H9 (cell line): ENCODE results near the gene TMEM135. TPM values are rescaled to one million over a fixed set of nuclear protein-coding genes. Genes with fewer than 3 reads are reported as not detected.

Experiments
- DNase-seq: peaks from one replicate; pipeline ENCODE4 v3.0.0-alpha.2; 2017
- H2AFZ ChIP-seq: one replicate; pipeline ENCODE4 v1.6.1; 2013; ENCODE audit warnings: mild to moderate bottlenecking, low read length, control low read depth, moderate library complexity
- H2AK5ac ChIP-seq: 2 replicates; pipeline ENCODE4 v1.6.1; 2013; ENCODE audit warnings: low read length, control low read depth, mixed read lengths; ENCODE audit not compliant: insufficient read length
- H2BK120ac ChIP-seq: one replicate; pipeline ENCODE4 v1.6.1; 2013; ENCODE audit warnings: low read depth, mild to moderate bottlenecking, low read length, control low read depth, inconsistent platforms; ENCODE audit not compliant: poor library complexity, severe bottlenecking
- H2BK12ac ChIP-seq: 2 replicates; pipeline ENCODE4 v1.6.1; 2013; ENCODE audit warnings: low read length, control low read depth, mixed read lengths, low read depth; ENCODE audit not compliant: insufficient read length
- H2BK15ac ChIP-seq: 2 replicates; pipeline ENCODE4 v1.6.1; 2013; ENCODE audit warnings: low read depth, low read length, control low read depth
- H2BK20ac ChIP-seq: one replicate; pipeline ENCODE4 v1.6.1; 2013; ENCODE audit warnings: low read depth, mild to moderate bottlenecking, low read length, control low read depth, inconsistent platforms; ENCODE audit not compliant: poor library complexity, severe bottlenecking
- H2BK5ac ChIP-seq: 2 replicates; pipeline ENCODE4 v1.6.1; 2013; ENCODE audit warnings: low read length, control low read depth, mixed read lengths; ENCODE audit not compliant: insufficient read length
- H3K14ac ChIP-seq: 2 replicates; pipeline ENCODE4 v1.6.1; 2013; ENCODE audit warnings: low read length, control low read depth; ENCODE audit not compliant: insufficient read depth
- H3K18ac ChIP-seq: 2 replicates; pipeline ENCODE4 v1.6.1; 2013; ENCODE audit warnings: low read depth, mild to moderate bottlenecking, mixed read lengths, low read length, control low read depth; ENCODE audit not compliant: insufficient read length
- H3K23ac ChIP-seq: 2 replicates; pipeline ENCODE4 v1.6.1; 2013; ENCODE audit warnings: low read length, control low read depth, mixed read lengths, low read depth; ENCODE audit not compliant: insufficient read length
- H3K23me2 ChIP-seq: 2 replicates; pipeline ENCODE4 v1.6.1; 2013; ENCODE audit warnings: low read depth, mild to moderate bottlenecking, mixed read lengths, low read length, control low read depth; ENCODE audit not compliant: insufficient read length, poor library complexity, severe bottlenecking
- H3K27ac ChIP-seq: 2 replicates; pipeline ENCODE4 v1.5.1; 2013; ENCODE audit warnings: low read length, control low read depth, mixed read lengths, low read depth; ENCODE audit not compliant: insufficient read length
- H3K27me3 ChIP-seq: 2 replicates; pipeline ENCODE4 v1.6.1; 2013; ENCODE audit warnings: low read length, control low read depth, inconsistent platforms; ENCODE audit not compliant: insufficient read depth
- H3K4ac ChIP-seq: 2 replicates; pipeline ENCODE4 v1.6.1; 2013; ENCODE audit warnings: low read depth, mild to moderate bottlenecking, control low read depth, inconsistent platforms, low read length, moderate library complexity
- H3K4me1 ChIP-seq: 2 replicates; pipeline ENCODE4 v1.6.1; 2013; ENCODE audit warnings: low read length, control low read depth, inconsistent platforms; ENCODE audit not compliant: insufficient read depth
- H3K4me2 ChIP-seq: 2 replicates; pipeline ENCODE4 v1.6.1; 2013; ENCODE audit warnings: low read length, control low read depth, mixed read lengths; ENCODE audit not compliant: insufficient read length, insufficient read depth
- H3K56ac ChIP-seq: 2 replicates; pipeline ENCODE4 v1.6.1; 2013; ENCODE audit warnings: low read depth, mild to moderate bottlenecking, mixed read lengths, low read length, control low read depth; ENCODE audit not compliant: insufficient read length
- H3K79me1 ChIP-seq: 2 replicates; pipeline ENCODE4 v1.6.1; 2013; ENCODE audit warnings: low read depth, mild to moderate bottlenecking, moderate library complexity, low read length, control low read depth, inconsistent platforms; ENCODE audit not compliant: insufficient read depth, poor library complexity, severe bottlenecking
- H3K79me2 ChIP-seq: 2 replicates; pipeline ENCODE4 v1.6.1; 2013; ENCODE audit warnings: low read length, control low read depth, inconsistent platforms; ENCODE audit not compliant: insufficient read depth
- H3K9ac ChIP-seq: 2 replicates; pipeline ENCODE4 v1.6.1; 2013; ENCODE audit warnings: low read length, control low read depth, mixed read lengths; ENCODE audit not compliant: insufficient read length; ENCODE audit errors: extremely low read depth
- H3K9me3 ChIP-seq: one replicate; pipeline ENCODE4 v1.6.1; 2013; ENCODE audit warnings: low read depth, low read length, inconsistent platforms; ENCODE audit not compliant: control insufficient read depth
- H3T11ph ChIP-seq: one replicate; pipeline ENCODE4 v1.6.1; 2013; ENCODE audit warnings: mild to moderate bottlenecking, low read length, control low read depth, inconsistent platforms
- H4K20me1 ChIP-seq: one replicate; pipeline ENCODE4 v1.6.1; 2013; ENCODE audit not compliant: control insufficient read depth, insufficient read length, insufficient read depth
- H4K5ac ChIP-seq: 2 replicates; pipeline ENCODE4 v1.6.1; 2013; ENCODE audit warnings: low read depth, mild to moderate bottlenecking, mixed read lengths, low read length, control low read depth; ENCODE audit not compliant: insufficient read length
- H4K8ac ChIP-seq: replicated peaks from 2 replicates; pipeline ENCODE4 v1.6.1; 2013; ENCODE audit warnings: low read length, control low read depth, mixed read lengths, low read depth; ENCODE audit not compliant: insufficient read length
- H4K91ac ChIP-seq: 2 replicates; pipeline ENCODE4 v1.6.1; 2013; ENCODE audit warnings: low read depth, mild to moderate bottlenecking, moderate library complexity, mixed read lengths, low read length, control low read depth; ENCODE audit not compliant: insufficient read length
- H3K27ac Mint-ChIP-seq, 3 experiments: 2 replicates in 2 of 3; 3 replicates in 1 of 3; pipeline ENCODE4 v1.8.0; 2020 to 2021; ENCODE audit warnings: mixed read lengths in 3 of 3, mild to moderate bottlenecking in 1 of 3, moderate library complexity in 1 of 3
- H3K27me3 Mint-ChIP-seq: 2 replicates; pipeline ENCODE4 v1.8.0; 2021; ENCODE audit warnings: low read depth, mild to moderate bottlenecking, moderate library complexity, mixed read lengths
- H3K36me3 Mint-ChIP-seq, 3 experiments: 2 replicates in 2 of 3; 3 replicates in 1 of 3; pipeline ENCODE4 v1.8.0; 2020 to 2021; ENCODE audit warnings: low read depth in 3 of 3, mixed read lengths in 3 of 3; ENCODE audit not compliant: insufficient read depth in 1 of 3
- H3K4me1 Mint-ChIP-seq, 2 experiments: 2 replicates each; pipeline ENCODE4 v1.8.0; 2020; ENCODE audit warnings: mixed read lengths in 2 of 2
- H3K4me3 Mint-ChIP-seq, 2 experiments: 2 replicates in 1 of 2; 3 replicates in 1 of 2; pipeline ENCODE4 v1.8.0; 2020 to 2021; ENCODE audit warnings: mild to moderate bottlenecking in 2 of 2, mixed read lengths in 2 of 2, moderate library complexity in 1 of 2
- H3K9me3 Mint-ChIP-seq, 2 experiments: 2 replicates in 1 of 2; 3 replicates in 1 of 2; pipeline ENCODE4 v1.8.0; 2020; ENCODE audit warnings: mild to moderate bottlenecking in 2 of 2, mixed read lengths in 2 of 2, moderate library complexity in 1 of 2
- WGBS: extraction: QIAGEN DNeasy Blood & Tissue Kit; methylation state at CpG from one replicate; pipeline ENCODE4 v1.1.7; 2013; ENCODE audit warnings: missing lambda C conversion rate, low lambda C conversion rate, mixed read lengths; ENCODE audit not compliant: insufficient read length; ENCODE audit errors: extremely low coverage; 5-methylcytosine and 5-hydroxymethylcytosine counted together
- total RNA-seq: library from RNA; stranded (reverse); gene quantifications from 2 replicates; pipeline ENCODE4 v1.2.1, GENCODE V29; 2021
- TF ChIP-seq, protein P1 (sequence below): fragments of 200-600 bp; sonication (generic); conservative IDR thresholded peaks from 3 replicates; pipeline ENCODE4 v1.8.0; 2021; ENCODE audit warnings: antibody characterized with exemption, mild to moderate bottlenecking

Gene TMEM135
- total RNA-seq, 1 experiment from 2014 or later: 25.2 TPM

DNA sequence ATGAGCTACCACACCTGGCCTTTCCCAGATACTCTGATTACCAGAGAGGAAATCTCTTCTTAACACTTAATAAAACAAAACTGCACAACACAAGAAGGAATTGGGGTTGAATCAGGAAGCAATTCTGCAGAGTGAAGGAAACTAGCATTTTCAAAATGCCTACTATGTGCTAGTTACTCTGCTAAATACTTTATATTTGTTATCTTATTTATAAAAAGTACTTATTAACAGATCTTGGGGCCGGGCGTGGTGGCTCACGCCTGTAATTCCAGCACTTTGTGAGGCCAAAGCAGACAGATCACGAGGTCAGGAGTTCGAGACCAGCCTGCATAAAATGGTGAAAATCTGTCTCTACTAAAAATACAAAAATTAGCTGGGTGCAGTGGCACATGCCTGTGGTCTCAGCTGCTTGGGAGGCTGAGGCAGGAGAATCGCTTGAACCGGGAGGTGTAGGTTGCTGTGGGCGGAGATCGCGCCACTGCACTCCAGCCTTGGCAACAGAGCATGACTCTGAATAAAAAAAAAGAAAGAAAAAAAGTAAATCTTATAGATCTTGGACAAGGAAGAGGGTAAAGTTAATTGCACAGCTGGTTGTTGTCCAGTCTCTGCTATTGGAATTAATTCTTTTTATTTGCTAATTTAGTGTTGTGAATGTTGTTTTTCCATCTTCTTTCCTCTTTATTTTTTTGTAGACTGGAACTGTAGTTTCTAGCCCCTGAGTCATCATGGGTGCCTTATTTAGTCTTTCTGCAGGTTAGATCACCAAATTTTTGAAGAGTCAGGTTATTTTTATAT lies 22.1 kb downstream of the TMEM135 start:
- Histone ChIP-seq H3K27me3 (no peaks in the 10 kb centered on the region), H4K20me1 (no peaks in the 10 kb centered on the region), H2BK15ac (no peak overlapping the region), H3K9ac (no peak overlapping the region), H4K5ac (no peak overlapping the region), H2BK120ac (no peak overlapping the region), H2BK12ac (no peak overlapping the region), H3K23me2 (no peaks in the 10 kb centered on the region), H3K23ac (no peak overlapping the region), H2AFZ (no peak overlapping the region), H3K27ac (no peak overlapping the region), H3K14ac (no peak overlapping the region), H4K8ac (no peak overlapping the region), H2BK5ac (no peak overlapping the region), H3K9me3 (no peaks in the 10 kb centered on the region), H3K4me1 (peaks cover 3% of the 10 kb centered on the region; the same call in 1 of the 2 replicates), H2AK5ac (no peak overlapping the region), H2BK20ac (no peak overlapping the region), H4K91ac (no peak overlapping the region), H3K4ac (no peak overlapping the region), H3K79me2 (no peaks in the 10 kb centered on the region), H3K79me1 (no peaks in the 10 kb centered on the region), H3T11ph (no peak overlapping the region), H3K18ac (no peak overlapping the region), H3K4me2 (no peak overlapping the region), H3K56ac (no peak overlapping the region)
- TF ChIP-seq, protein P1, sequence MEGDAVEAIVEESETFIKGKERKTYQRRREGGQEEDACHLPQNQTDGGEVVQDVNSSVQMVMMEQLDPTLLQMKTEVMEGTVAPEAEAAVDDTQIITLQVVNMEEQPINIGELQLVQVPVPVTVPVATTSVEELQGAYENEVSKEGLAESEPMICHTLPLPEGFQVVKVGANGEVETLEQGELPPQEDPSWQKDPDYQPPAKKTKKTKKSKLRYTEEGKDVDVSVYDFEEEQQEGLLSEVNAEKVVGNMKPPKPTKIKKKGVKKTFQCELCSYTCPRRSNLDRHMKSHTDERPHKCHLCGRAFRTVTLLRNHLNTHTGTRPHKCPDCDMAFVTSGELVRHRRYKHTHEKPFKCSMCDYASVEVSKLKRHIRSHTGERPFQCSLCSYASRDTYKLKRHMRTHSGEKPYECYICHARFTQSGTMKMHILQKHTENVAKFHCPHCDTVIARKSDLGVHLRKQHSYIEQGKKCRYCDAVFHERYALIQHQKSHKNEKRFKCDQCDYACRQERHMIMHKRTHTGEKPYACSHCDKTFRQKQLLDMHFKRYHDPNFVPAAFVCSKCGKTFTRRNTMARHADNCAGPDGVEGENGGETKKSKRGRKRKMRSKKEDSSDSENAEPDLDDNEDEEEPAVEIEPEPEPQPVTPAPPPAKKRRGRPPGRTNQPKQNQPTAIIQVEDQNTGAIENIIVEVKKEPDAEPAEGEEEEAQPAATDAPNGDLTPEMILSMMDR: no peak
- H3K4me3 Mint-ChIP-seq: no peak overlapping the region
- H3K27me3 Mint-ChIP-seq: no peaks in the 10 kb centered on the region
- no peak for DNase-seq
- H3K27ac Mint-ChIP-seq: peak overlapping the region in 1 of 3 experiments; percentile 81; a peak in 2 of 7 replicates
- peaks cover 9% of the 10 kb centered on the region in 2 experiments for H3K4me1 Mint-ChIP-seq
- WGBS: no CpG with 5 or more reads among the region's 10 CpGs
- no peaks in the 10 kb centered on the region for H3K9me3 Mint-ChIP-seq
- no peaks in the 10 kb centered on the region; a peak in 1 of 7 replicates for H3K36me3 Mint-ChIP-seq
